IMR-90 (cell line): ENCODE results near the gene AMIGO2. TPM values are rescaled to one million over a fixed set of nuclear protein-coding genes. Genes with fewer than 3 reads are reported as not detected.
A peak's percentile ranks its signal among the peaks of the same experiment; 100 is the strongest.
"Not testable (repeated sequence)": the region's sequence is repeated elsewhere in the genome, so short reads cannot be mapped to it uniquely, and the experiment has no call there.

Source experiments
- ATAC-seq: fragments of 200-7000 bp; cut with Tn5 transposase; 2 replicates; pipeline ENCODE4 v1.9.1; 2020; ENCODE audit warnings: low read depth, mild to moderate bottlenecking, moderate library complexity
- BruUV-seq: library from RNA; stranded (reverse); fragments of 400-500 nt; replicated peaks from 2 replicates; lab custom pipeline; 2021; lab: Mats Ljungman, UMichigan
- CTCF ChIA-PET: fragments of 300-600 bp; formaldehyde crosslinking; extraction: SDS; loops from one replicate; lab custom pipeline; 2021; ENCODE audit warnings: antibody characterized with exemption; lab: Yijun Ruan, JAX
- POLR2A ChIA-PET: fragments of 300-600 bp; sonication (Branson Sonifier 250); formaldehyde crosslinking; loops from one replicate; lab custom pipeline; 2022; ENCODE audit warnings: antibody characterized with exemption; ENCODE audit not compliant: unreplicated experiment; lab: Charles Lee
- DNase-seq: peaks from one replicate; pipeline ENCODE4 v3.0.0; 2013
- H2AFZ ChIP-seq: replicated peaks from 2 replicates; pipeline ENCODE3; 2013; ENCODE audit warnings: low read length, mild to moderate bottlenecking; ENCODE audit not compliant: poor library complexity
- H2AK5ac ChIP-seq: 2 replicates; pipeline ENCODE4 v1.6.1; 2013; ENCODE audit warnings: low read depth, low read length, inconsistent platforms
- H2AK9ac ChIP-seq: replicated peaks from 2 replicates; pipeline ENCODE3; 2013; ENCODE audit warnings: mild to moderate bottlenecking, low read depth, low read length, moderate library complexity; ENCODE audit not compliant: poor library complexity
- H2BK120ac ChIP-seq: 2 replicates; pipeline ENCODE4 v1.6.1; 2013; ENCODE audit warnings: low read depth, low read length, inconsistent platforms
- H2BK15ac ChIP-seq: 3 replicates; pipeline ENCODE4 v1.6.1; 2013; ENCODE audit warnings: low read depth, low read length, inconsistent platforms
- H2BK20ac ChIP-seq: 2 replicates; pipeline ENCODE4 v1.6.1; 2013; ENCODE audit warnings: low read depth, mild to moderate bottlenecking, inconsistent platforms, low read length, moderate library complexity
- H2BK5ac ChIP-seq: 2 replicates; pipeline ENCODE4 v1.6.1; 2013; ENCODE audit warnings: mild to moderate bottlenecking, low read depth, low read length, inconsistent platforms; ENCODE audit not compliant: poor library complexity, severe bottlenecking
- H3K14ac ChIP-seq: replicated peaks from 2 replicates; pipeline ENCODE4 v1.6.1; 2013; ENCODE audit warnings: low read depth, low read length, inconsistent platforms
- H3K18ac ChIP-seq: 2 replicates; pipeline ENCODE4 v1.6.1; 2013; ENCODE audit warnings: low read depth, low read length, control low read depth
- H3K23ac ChIP-seq: 2 replicates; pipeline ENCODE4 v1.6.1; 2013; ENCODE audit warnings: low read depth, low read length, inconsistent platforms
- H3K27ac ChIP-seq: 2 replicates; pipeline ENCODE4 v1.5.1; 2013; ENCODE audit warnings: mild to moderate bottlenecking, control low read depth, low read length; ENCODE audit not compliant: insufficient read depth
- H3K27me3 ChIP-seq: 2 replicates; pipeline ENCODE4 v1.6.1; 2013; ENCODE audit warnings: low read length; ENCODE audit not compliant: control insufficient read depth, insufficient read depth
- H3K36me3 ChIP-seq: 2 replicates; pipeline ENCODE4 v1.6.1; 2013; ENCODE audit warnings: low read length, mixed read lengths; ENCODE audit not compliant: control insufficient read depth, insufficient read depth
- H3K4ac ChIP-seq: 2 replicates; pipeline ENCODE4 v1.6.1; 2013; ENCODE audit warnings: low read depth, low read length, inconsistent platforms
- H3K4me1 ChIP-seq: 2 replicates; pipeline ENCODE4 v1.6.1; 2013; ENCODE audit warnings: low read length, mixed read lengths; ENCODE audit not compliant: control insufficient read depth, insufficient read depth
- H3K4me2 ChIP-seq: 2 replicates; pipeline ENCODE4 v1.6.1; 2013; ENCODE audit warnings: low read depth, mild to moderate bottlenecking, control low read depth, low read length, moderate library complexity
- H3K4me3 ChIP-seq: 2 replicates; pipeline ENCODE4 v1.5.1; 2013; ENCODE audit warnings: low read depth, mild to moderate bottlenecking, control low read depth, low read length, moderate library complexity; ENCODE audit not compliant: insufficient read depth
- H3K56ac ChIP-seq: 2 replicates; pipeline ENCODE4 v1.6.1; 2013; ENCODE audit warnings: low read length, inconsistent platforms; ENCODE audit not compliant: insufficient read depth; ENCODE audit errors: extremely low read depth
- H3K79me1 ChIP-seq, 2 experiments: 2 replicates each; pipeline ENCODE4 v1.6.1; 2013; ENCODE audit warnings: low read length in 2 of 2, inconsistent platforms in 1 of 2, low read depth in 1 of 2
- H3K9ac ChIP-seq: 2 replicates; pipeline ENCODE4 v1.6.1; 2013; ENCODE audit warnings: low read depth, low read length, control low read depth
- H3K9me1 ChIP-seq: 2 replicates; pipeline ENCODE4 v1.6.1; 2013; ENCODE audit warnings: low read length, inconsistent platforms; ENCODE audit not compliant: insufficient read depth
- H3K9me3 ChIP-seq: 2 replicates; pipeline ENCODE4 v1.6.1; 2013; ENCODE audit warnings: low read length; ENCODE audit not compliant: control insufficient read depth, insufficient read depth
- H4K20me1 ChIP-seq: 2 replicates; pipeline ENCODE4 v1.6.1; 2013; ENCODE audit warnings: low read length, inconsistent platforms; ENCODE audit not compliant: insufficient read depth
- H4K5ac ChIP-seq: 2 replicates; pipeline ENCODE4 v1.6.1; 2013; ENCODE audit warnings: mild to moderate bottlenecking, low read depth, low read length, control low read depth
- H4K8ac ChIP-seq, 2 experiments: 2 replicates each; pipeline ENCODE4 v1.6.1; 2013; ENCODE audit warnings: low read depth in 2 of 2, low read length in 2 of 2, control low read depth in 1 of 2, inconsistent platforms in 1 of 2
- H4K91ac ChIP-seq: 2 replicates; pipeline ENCODE4 v1.6.1; 2013; ENCODE audit warnings: low read depth, low read length, inconsistent platforms; ENCODE audit not compliant: insufficient read depth
- POLR2A ChIP-seq: IDR thresholded peaks from 2 replicates; pipeline ENCODE4 v1.6.1; 2012; ENCODE audit warnings: mild to moderate bottlenecking, low read depth, low read length
- SMC3 ChIP-seq: fragments of 150-350 bp; IDR thresholded peaks from 2 replicates; pipeline ENCODE4 v1.6.1; 2016; ENCODE audit warnings: low read depth, mild to moderate bottlenecking, antibody characterized with exemption, low read length, moderate library complexity
- WGBS, 2 experiments: methylation state at CpG; one replicate each; pipeline versions ENCODE4 v1.1.5 to v1.1.7; 2013; ENCODE audit warnings: missing lambda C conversion rate in 2 of 2; ENCODE audit not compliant: insufficient read length in 1 of 2; ENCODE audit errors: extremely low coverage in 2 of 2; 5-methylcytosine and 5-hydroxymethylcytosine counted together
- dilution Hi-C: fragments of 300-500 bp; cut with HindIII; formaldehyde crosslinking; loops from one replicate; pipeline ENCODE4 v1.14.3; 2018; ENCODE audit warnings: low sequenced_read_pairs; ENCODE audit not compliant: unreplicated experiment
- in situ Hi-C: fragments of 300-500 bp; cut with MboI; formaldehyde crosslinking; loops from 3 replicates; pipeline ENCODE4 v1.14.3; 2019; ENCODE audit warnings: low sequenced_read_pairs, inconsistent platforms, mixed read lengths
- intact Hi-C: fragments of 100-400 bp; cut with micrococcal nuclease; formaldehyde crosslinking; loops from 2 replicates; pipeline ENCODE4 v1.10.0; 2022
- polyA plus RNA-seq, 3 experiments: library from polyadenylated mRNA; depleted of rRNA; stranded (reverse); fragments of >200 nt; gene quantifications; 2 replicates each; pipeline ENCODE4 v1.2.3, GENCODE V29; 2012; ENCODE audit warnings: low replicate concordance in 1 of 3
- total RNA-seq: library from RNA; depleted of rRNA; stranded (reverse); fragments of >200 nt; gene quantifications from 2 replicates; pipeline ENCODE4 v1.2.3, GENCODE V29; 2012

AMIGO2 gene
- total and polyA plus RNA-seq, 2 of the 4 experiments (the other 2 are of a cell fraction) = 20.1 to 32.6 TPM

DNA sequence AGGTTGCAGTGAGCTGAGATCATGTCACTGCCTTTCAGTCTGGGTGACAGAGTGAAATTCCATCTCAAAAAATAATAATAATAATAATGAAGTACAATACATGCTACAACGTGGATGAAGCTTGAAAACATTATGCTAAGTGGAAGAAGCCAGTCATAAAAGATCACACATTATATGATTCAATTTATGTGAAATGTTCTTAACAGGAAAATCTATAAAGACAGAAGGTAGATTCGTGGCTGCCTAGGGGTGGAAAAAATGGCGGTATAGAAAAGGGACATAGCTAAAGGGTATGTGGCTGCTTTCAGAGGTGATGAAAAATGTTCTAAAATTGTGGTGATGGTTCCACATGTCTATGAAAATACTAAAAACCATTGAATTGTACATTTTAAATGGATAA lies 41.0 kb upstream of the AMIGO2 start:
- POLR2A ChIA-PET = no interaction called here

DNA sequence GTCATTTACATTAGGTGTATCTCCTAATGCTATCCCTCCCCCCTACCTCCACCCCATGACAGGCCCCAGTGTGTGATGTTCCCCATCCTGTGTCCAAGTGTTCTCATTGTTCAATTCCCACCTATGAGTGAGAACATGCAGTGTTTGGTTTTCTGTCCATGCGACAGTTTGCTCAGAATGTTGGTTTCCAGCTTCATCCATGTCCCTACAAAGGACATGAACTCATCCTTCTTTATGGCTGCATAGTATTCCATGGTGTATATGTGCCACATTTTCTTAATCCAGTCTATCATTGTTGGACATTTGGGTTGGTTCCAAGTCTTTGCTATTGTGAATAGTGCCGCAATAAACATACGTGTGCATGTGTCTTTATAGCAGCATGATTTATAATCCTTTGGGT lies 37.5 kb upstream of the AMIGO2 start:
- H2BK20ac ChIP-seq, H3K4ac ChIP-seq, H3K56ac ChIP-seq, H3K9me1 ChIP-seq, in situ Hi-C loops, H4K91ac ChIP-seq, CTCF ChIA-PET, H2BK5ac ChIP-seq, H3K9ac ChIP-seq, dilution Hi-C loops, H3K27ac ChIP-seq, H3K79me1 ChIP-seq, H2AK9ac ChIP-seq, intact Hi-C loops, H2BK15ac ChIP-seq, H4K20me1 ChIP-seq, H2BK120ac ChIP-seq, H3K14ac ChIP-seq, ATAC-seq, H3K4me2 ChIP-seq, H2AK5ac ChIP-seq, H4K5ac ChIP-seq, H3K36me3 ChIP-seq, H3K9me3 ChIP-seq, H4K8ac ChIP-seq, H3K27me3 ChIP-seq, H3K4me3 ChIP-seq, H3K18ac ChIP-seq, H3K4me1 ChIP-seq, BruUV-seq, DNase-seq, H2AFZ ChIP-seq, H3K23ac ChIP-seq: not testable (repeated sequence)
- POLR2A ChIA-PET = interaction anchor here (0.6 kb wide), 1 partner anchor 155 kb away, joined by 3 read pairs; no protein-coding TSS in a partner anchor
- WGBS, 2 experiments = no CpG with 5 or more reads among the region's 3 CpGs

More for the DNA sequence above, 41.0 kb upstream of the AMIGO2 start:
- WGBS, 2 experiments = no CpG with 5 or more reads among the region's 3 CpGs
- no peaks in the 10 kb centered on the region; the same call in 1 of the 2 replicates for H3K4me1 ChIP-seq
- no peaks in the 10 kb centered on the region for H3K27me3 ChIP-seq
- no peak overlapping the region for H2AFZ ChIP-seq
- H4K5ac ChIP-seq = no peak overlapping the region
- no TSS peak for BruUV-seq
- no peak for ATAC-seq
- H3K27ac ChIP-seq = no peak overlapping the region
- no peak overlapping the region for H4K8ac ChIP-seq
- no peak overlapping the region for H2AK9ac ChIP-seq
- H2AK5ac ChIP-seq = no peak overlapping the region
- H3K56ac ChIP-seq = no peak overlapping the region
- no peak overlapping the region for H2BK15ac ChIP-seq
- no peak for TF ChIP-seq POLR2A
- TF ChIP-seq SMC3 = no peak
- CTCF ChIA-PET = no interaction called here
- no peak overlapping the region for H3K4ac ChIP-seq
- no peaks in the 10 kb centered on the region for H3K36me3 ChIP-seq
- H2BK120ac ChIP-seq = no peak overlapping the region
- H4K91ac ChIP-seq = no peak overlapping the region; the same call in 1 of the 2 replicates
- no peaks in the 10 kb centered on the region for H4K20me1 ChIP-seq
- H3K14ac ChIP-seq = no peak overlapping the region
- no peak for DNase-seq
- peaks cover 0 to 3% of the 10 kb centered on the region in 2 experiments; a peak in 1 of 4 replicates for H3K79me1 ChIP-seq
- no peak overlapping the region; the same call in 1 of the 2 replicates for H3K18ac ChIP-seq
- dilution Hi-C loops = no loop called here
- H3K9ac ChIP-seq = no peak overlapping the region
- no peak overlapping the region for H2BK20ac ChIP-seq
- H3K4me3 ChIP-seq = no peak overlapping the region
- H3K23ac ChIP-seq = peak overlapping the region; percentile 24; the same call in 1 of the 2 replicates
- no peak overlapping the region for H3K4me2 ChIP-seq
- in situ Hi-C loops = no loop called here
- intact Hi-C loops = no loop called here
- no peaks in the 10 kb centered on the region for H3K9me3 ChIP-seq
- H3K9me1 ChIP-seq = no peaks in the 10 kb centered on the region
- peak overlapping the region; percentile 45 for H2BK5ac ChIP-seq
